KOPT-K1 (cell line): ENCODE measurements around the gene SARDH.
"Not testable (repeated sequence)": the region's sequence is repeated elsewhere in the genome, so short reads cannot be mapped to it uniquely, and the experiment has no call there.

Source experiments
- H3K27ac ChIP-seq: fragments of 200-600 bp; sonication (generic); 2 replicates; pipeline ENCODE4 v1.5.1; 2016; ENCODE audit warnings: antibody characterized with exemption, mild to moderate bottlenecking, low read depth, low read length; ENCODE audit not compliant: poor library complexity, severe bottlenecking
- H3K36me3 ChIP-seq: fragments of 200-600 bp; sonication (generic); 2 replicates; pipeline ENCODE4 v1.5.1; 2017; ENCODE audit warnings: antibody characterized with exemption, mild to moderate bottlenecking, low read length, moderate library complexity; ENCODE audit not compliant: insufficient read depth
- H3K9me3 ChIP-seq: fragments of 200-600 bp; sonication (generic); 2 replicates; pipeline ENCODE4 v1.5.1; 2017; ENCODE audit warnings: antibody characterized with exemption, low read length, mild to moderate bottlenecking; ENCODE audit not compliant: insufficient read depth, poor library complexity, severe bottlenecking

The SARDH gene

GRCh38 chr9:133769511-133770075, 31.4 kb upstream of the SARDH start:
- H3K9me3 ChIP-seq = peaks cover 23% of the 10 kb centered on the region
- no peaks in the 10 kb centered on the region for H3K36me3 ChIP-seq
- no peak overlapping the region for H3K27ac ChIP-seq

GRCh38 chr9:133768859-133769510, 30.8 kb upstream of the SARDH start:
- Histone ChIP-seq H3K27ac (no peak overlapping the region), H3K9me3 (peaks cover 17% of the 10 kb centered on the region), H3K36me3 (no peaks in the 10 kb centered on the region)

GRCh38 chr9:133768371-133768858, 30.3 kb upstream of the SARDH start:
- no peaks in the 10 kb centered on the region for H3K36me3 ChIP-seq
- peaks cover 12% of the 10 kb centered on the region for H3K9me3 ChIP-seq
- H3K27ac ChIP-seq = no peak overlapping the region

GRCh38 chr9:133767625-133768024, 29.5 kb upstream of the SARDH start:
- peaks cover 12% of the 10 kb centered on the region for H3K9me3 ChIP-seq
- H3K36me3 ChIP-seq = no peaks in the 10 kb centered on the region
- H3K27ac ChIP-seq = no peak overlapping the region

GRCh38 chr9:133767008-133767407, 28.9 kb upstream of the SARDH start:
- Histone ChIP-seq H3K36me3 (no peaks in the 10 kb centered on the region), H3K9me3 (peaks cover 12% of the 10 kb centered on the region), H3K27ac (no peak overlapping the region)

- not testable (repeated sequence) for H3K36me3 ChIP-seq, H3K27ac ChIP-seq
- H3K9me3 ChIP-seq = peaks cover 12% of the 10 kb centered on the region
Measured at GRCh38 chr9:133766234-133766633, 28.1 kb upstream of the SARDH start.

GRCh38 chr9:133763272-133764183, 25.4 kb upstream of the SARDH start:
- H3K36me3 ChIP-seq = no peaks in the 10 kb centered on the region
- peaks cover 12% of the 10 kb centered on the region for H3K9me3 ChIP-seq
- no peak overlapping the region for H3K27ac ChIP-seq

GRCh38 chr9:133762488-133763271, 24.5 kb upstream of the SARDH start:
- Histone ChIP-seq H3K27ac (no peak overlapping the region), H3K36me3 (no peaks in the 10 kb centered on the region), H3K9me3 (peaks cover 12% of the 10 kb centered on the region)

GRCh38 chr9:133761641-133762248, 23.6 kb upstream of the SARDH start:
- H3K9me3 ChIP-seq = peaks cover 4% of the 10 kb centered on the region
- H3K27ac ChIP-seq = no peak overlapping the region
- H3K36me3 ChIP-seq = no peaks in the 10 kb centered on the region

- no peak overlapping the region for H3K27ac ChIP-seq
- no peaks in the 10 kb centered on the region for H3K36me3 ChIP-seq
- H3K9me3 ChIP-seq = no peaks in the 10 kb centered on the region
Measured at GRCh38 chr9:133760713-133761290, 22.6 kb upstream of the SARDH start.

- Histone ChIP-seq H3K27ac (no peak overlapping the region), H3K9me3 (no peaks in the 10 kb centered on the region), H3K36me3 (no peaks in the 10 kb centered on the region)
Measured at GRCh38 chr9:133759946-133760345, 21.8 kb upstream of the SARDH start.

- no peaks in the 10 kb centered on the region for H3K36me3 ChIP-seq
- H3K27ac ChIP-seq = no peak overlapping the region
Measured at GRCh38 chr9:133759146-133759900, 21.2 kb upstream of the SARDH start.

GRCh38 chr9:133758228-133758627, 20.1 kb upstream of the SARDH start:
- no peaks in the 10 kb centered on the region for H3K9me3 ChIP-seq
- no peak overlapping the region for H3K27ac ChIP-seq
- no peaks in the 10 kb centered on the region for H3K36me3 ChIP-seq

More at GRCh38 chr9:133759146-133759900, 21.2 kb upstream of the SARDH start:
- H3K9me3 ChIP-seq = no peaks in the 10 kb centered on the region
